GM21529 (cell line): ENCODE measurements around the gene SULT1A2.
"Not testable (repeated sequence)": the region's sequence is repeated elsewhere in the genome, so short reads cannot be mapped to it uniquely, and the experiment has no call there.

Experiments used
- ATAC-seq: cut with Tn5 transposase; IDR thresholded peaks from one replicate; pipeline ENCODE4 v1.9.1; 2021; ENCODE audit not compliant: unreplicated experiment

Gene SULT1A2

GRCh38 chr16:28561557-28562187 lies 35.2 kb downstream of the SULT1A2 start:
- ATAC-seq = no peak

DNA sequence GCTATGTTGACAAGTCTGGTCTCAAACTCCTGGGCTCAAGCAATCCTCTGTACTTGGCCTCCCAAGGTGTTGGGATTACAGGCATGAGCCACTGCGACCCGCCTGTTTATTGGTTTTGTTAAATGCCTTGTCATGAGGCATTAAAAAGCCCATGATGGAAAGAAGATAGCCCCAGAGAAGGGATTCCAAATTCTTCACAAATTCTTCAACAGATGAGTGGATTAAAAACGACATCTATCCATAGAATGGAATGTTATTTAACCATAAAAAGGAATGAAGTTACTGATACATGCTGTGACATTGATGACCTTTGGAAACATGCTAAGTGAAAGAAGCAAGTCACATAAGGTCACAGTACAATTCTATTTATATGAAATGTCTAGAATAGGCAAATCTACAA lies 38.4 kb downstream of the SULT1A2 start:
- ATAC-seq = no peak

DNA sequence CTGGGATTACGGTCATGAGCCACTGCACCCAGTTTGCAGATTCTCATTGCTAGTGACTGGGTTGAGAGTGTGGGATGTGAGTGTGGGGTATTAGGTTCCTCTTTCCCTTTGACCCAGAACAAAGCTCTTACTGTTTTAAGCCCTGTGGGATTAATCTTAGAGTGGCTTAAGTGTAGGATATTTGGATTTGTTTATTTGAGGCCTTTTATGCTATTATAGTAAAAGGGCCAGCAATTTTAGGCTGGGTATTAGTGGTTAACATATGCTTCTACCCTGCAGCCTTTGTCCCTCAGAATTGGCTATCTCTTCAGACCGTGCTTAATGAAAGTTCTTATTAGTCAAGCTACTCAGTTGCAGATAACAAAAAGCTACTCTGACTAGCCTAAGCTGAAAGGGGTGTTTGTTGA lies 39.9 kb downstream of the SULT1A2 start:
- ATAC-seq = no peak

- ATAC-seq = no peak
Observed at GRCh38 chr16:28555561-28555960, 41.3 kb downstream of the SULT1A2 start.

DNA sequence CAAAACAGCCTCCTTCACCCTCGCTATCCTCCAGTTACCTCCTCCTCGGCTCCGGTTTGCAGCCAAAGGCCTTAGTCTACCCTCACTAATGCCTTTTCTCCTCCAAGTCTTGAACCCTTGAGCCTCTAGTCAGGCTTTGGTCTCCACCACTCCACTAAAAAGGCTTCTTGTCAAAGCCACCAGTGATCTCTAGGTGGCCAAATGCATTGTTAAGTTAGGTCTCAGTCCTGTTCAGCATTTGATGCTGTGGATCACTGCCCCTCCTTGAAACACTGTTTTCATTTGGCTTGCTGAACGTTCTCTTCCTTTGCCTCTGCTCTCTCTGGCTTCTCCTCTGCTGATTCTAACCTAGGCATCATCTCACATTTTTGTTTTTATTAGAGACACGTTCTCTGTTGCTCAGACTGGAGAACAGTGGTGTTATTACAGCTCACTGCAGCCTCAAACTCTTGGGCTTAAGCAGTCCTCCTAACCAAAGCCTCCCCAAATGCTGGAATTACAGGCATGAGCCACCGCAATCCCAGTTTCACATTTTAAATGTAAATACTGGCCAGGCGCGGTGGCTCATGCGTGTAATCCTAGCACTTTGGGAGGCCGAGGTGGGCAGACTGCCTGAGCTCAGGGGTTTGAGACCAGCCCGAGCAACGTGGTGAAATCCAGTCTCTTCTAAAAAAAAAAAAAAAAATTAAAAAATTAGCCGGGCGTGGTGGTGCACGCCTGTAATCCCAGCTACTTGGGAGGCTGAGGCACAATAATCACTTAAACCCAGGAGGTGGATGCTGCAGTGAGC lies 42.0 kb downstream of the SULT1A2 start:
- peak; percentile 6 for ATAC-seq

DNA sequence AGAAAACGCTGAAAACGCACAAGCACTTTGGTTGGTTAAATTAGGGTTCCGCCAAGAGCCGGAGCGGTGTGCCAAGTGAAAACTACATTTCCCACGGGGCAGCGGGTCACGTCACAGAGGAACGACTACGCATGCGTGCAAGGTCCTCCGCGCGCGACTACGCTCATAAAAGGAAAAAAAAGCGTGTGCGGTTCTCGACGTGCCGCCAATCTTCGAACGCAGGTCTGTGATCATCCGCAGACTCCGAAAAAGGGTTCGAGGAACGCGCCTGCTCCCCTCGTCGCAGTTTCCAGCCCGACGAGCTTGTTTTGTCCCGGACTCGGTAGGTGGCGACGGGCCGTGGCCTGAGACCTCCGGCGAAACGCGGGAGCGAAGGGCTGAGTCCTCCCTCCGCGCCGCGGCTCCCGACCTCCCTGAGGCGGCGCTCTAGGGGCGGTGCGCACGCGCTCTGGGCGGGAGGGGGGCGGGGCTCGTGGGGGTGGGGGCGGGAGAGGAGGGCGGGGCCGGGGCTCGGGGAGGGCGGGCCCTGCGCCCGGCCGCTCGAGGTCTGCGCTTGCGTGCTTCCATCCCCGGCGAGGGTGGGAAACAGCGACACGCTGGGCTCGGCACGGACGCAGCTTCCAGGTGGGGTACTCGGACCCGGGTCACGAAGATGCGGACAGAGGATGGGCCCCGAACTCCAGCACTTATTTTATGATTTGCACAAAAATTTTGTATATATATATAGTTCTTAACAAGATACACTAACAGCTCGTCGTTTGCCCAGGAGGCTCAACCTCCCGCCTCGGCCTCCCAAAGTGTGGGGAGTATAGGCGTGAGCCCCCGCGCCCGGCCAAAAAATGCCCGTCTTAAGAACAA lies 42.8 kb downstream of the SULT1A2 start, which contains the start of gene SGF29:
Gene SGF29, plus strand, starts transcription at position 145 of the 858 bp plus-strand sequence. CDS start 27,150 bp downstream, outside the sequence.
- peak; percentile 81 for ATAC-seq

- ATAC-seq = no peak
Observed at GRCh38 chr16:28549301-28549899, 47.5 kb downstream of the SULT1A2 start.

DNA sequence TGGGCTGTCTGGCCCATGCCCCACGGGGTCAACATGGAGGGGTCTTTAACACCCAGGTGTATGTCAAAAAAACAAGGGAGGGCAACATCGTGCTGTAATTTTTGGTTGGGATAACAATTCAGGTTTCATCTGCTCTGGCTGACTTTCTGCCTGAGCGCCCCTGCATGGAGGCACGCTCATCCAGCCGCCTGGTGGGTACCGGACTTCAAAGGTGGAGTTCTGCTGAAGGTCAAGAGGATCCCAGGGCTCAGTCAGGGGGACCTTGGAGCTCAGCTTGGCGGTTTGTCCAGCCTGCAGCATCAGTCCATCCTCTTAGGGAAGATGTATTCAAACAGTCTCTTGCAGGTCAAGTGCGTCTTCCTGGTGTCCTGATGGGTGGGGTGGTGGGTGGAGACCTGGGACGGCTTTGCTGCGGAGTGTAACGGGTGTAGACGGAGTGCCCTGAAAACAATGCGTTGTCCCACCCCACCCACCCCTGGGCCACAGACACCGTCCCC lies 48.5 kb downstream of the SULT1A2 start:
- ATAC-seq = no peak

GRCh38 chr16:28546626-28547025 lies 50.2 kb downstream of the SULT1A2 start:
- ATAC-seq = no peak

GRCh38 chr16:28545964-28546363 lies 50.9 kb downstream of the SULT1A2 start:
- ATAC-seq = not testable (repeated sequence)

GRCh38 chr16:28544998-28545397 lies 51.9 kb downstream of the SULT1A2 start:
- no peak for ATAC-seq

GRCh38 chr16:28543072-28543471 lies 53.8 kb downstream of the SULT1A2 start:
- ATAC-seq = no peak

- no peak for ATAC-seq
Observed at GRCh38 chr16:28542646-28543045, 54.2 kb downstream of the SULT1A2 start.
